ENCODE data around the gene C2CD4A.

DNA sequence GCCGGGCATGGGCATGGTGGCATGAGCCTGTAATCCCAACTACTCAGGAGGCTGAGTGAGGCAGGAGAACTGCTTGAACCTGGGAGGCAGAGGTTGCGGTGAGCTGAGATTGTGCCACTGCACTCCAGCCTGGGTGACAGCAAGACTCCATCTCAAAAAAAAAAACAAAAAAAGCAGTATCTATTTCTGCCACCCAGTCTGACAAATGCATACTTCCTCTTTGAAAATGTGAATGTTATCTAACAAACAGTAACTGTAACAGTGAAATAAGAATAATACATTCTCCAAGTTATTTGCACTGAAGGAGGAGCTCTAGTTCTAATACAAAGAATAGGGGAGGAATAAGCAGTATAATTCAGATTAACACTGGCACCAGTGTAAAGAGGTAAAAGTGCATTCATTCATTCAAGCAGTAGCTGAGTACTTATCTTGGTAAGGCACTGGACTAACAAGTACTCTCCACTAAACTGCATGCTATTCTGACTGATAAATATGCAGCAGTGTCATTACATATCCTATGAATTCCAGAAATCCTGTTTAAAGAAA lies 19.4 kb upstream of the C2CD4A start:
- no peak for TF ChIP-seq POLR2A (IDR thresholded peaks at IDR 0.05; ENCODE audit: borderline replicate concordance, extremely low read depth, insufficient read depth, insufficient read length)
- TF ChIP-seq POLR2AphosphoS5 (IDR thresholded peaks at IDR 0.05; ENCODE audit: low read depth, low read length) = no peak
- no peak for TF ChIP-seq RAD21 (IDR thresholded peaks at IDR 0.05; ENCODE audit: low read depth)
- TF ChIP-seq ZNF274 (IDR thresholded peaks at IDR 0.05; ENCODE audit: low read depth, low read length) = no peak
- no peak for TF ChIP-seq EZH2 (IDR thresholded peaks at IDR 0.05)
- TF ChIP-seq, protein P1, sequence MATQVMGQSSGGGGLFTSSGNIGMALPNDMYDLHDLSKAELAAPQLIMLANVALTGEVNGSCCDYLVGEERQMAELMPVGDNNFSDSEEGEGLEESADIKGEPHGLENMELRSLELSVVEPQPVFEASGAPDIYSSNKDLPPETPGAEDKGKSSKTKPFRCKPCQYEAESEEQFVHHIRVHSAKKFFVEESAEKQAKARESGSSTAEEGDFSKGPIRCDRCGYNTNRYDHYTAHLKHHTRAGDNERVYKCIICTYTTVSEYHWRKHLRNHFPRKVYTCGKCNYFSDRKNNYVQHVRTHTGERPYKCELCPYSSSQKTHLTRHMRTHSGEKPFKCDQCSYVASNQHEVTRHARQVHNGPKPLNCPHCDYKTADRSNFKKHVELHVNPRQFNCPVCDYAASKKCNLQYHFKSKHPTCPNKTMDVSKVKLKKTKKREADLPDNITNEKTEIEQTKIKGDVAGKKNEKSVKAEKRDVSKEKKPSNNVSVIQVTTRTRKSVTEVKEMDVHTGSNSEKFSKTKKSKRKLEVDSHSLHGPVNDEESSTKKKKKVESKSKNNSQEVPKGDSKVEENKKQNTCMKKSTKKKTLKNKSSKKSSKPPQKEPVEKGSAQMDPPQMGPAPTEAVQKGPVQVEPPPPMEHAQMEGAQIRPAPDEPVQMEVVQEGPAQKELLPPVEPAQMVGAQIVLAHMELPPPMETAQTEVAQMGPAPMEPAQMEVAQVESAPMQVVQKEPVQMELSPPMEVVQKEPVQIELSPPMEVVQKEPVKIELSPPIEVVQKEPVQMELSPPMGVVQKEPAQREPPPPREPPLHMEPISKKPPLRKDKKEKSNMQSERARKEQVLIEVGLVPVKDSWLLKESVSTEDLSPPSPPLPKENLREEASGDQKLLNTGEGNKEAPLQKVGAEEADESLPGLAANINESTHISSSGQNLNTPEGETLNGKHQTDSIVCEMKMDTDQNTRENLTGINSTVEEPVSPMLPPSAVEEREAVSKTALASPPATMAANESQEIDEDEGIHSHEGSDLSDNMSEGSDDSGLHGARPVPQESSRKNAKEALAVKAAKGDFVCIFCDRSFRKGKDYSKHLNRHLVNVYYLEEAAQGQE (IDR thresholded peaks at IDR 0.05; ENCODE audit: low read depth) = no peak
- TF ChIP-seq, protein P2, sequence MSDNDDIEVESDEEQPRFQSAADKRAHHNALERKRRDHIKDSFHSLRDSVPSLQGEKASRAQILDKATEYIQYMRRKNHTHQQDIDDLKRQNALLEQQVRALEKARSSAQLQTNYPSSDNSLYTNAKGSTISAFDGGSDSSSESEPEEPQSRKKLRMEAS (IDR thresholded peaks at IDR 0.05) = no peak
- TF ChIP-seq, protein P3, sequence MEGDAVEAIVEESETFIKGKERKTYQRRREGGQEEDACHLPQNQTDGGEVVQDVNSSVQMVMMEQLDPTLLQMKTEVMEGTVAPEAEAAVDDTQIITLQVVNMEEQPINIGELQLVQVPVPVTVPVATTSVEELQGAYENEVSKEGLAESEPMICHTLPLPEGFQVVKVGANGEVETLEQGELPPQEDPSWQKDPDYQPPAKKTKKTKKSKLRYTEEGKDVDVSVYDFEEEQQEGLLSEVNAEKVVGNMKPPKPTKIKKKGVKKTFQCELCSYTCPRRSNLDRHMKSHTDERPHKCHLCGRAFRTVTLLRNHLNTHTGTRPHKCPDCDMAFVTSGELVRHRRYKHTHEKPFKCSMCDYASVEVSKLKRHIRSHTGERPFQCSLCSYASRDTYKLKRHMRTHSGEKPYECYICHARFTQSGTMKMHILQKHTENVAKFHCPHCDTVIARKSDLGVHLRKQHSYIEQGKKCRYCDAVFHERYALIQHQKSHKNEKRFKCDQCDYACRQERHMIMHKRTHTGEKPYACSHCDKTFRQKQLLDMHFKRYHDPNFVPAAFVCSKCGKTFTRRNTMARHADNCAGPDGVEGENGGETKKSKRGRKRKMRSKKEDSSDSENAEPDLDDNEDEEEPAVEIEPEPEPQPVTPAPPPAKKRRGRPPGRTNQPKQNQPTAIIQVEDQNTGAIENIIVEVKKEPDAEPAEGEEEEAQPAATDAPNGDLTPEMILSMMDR (IDR thresholded peaks at IDR 0.05 in 2 of 3, conservative IDR thresholded peaks at IDR 0.05 in 1 of 3; ENCODE audit: borderline replicate concordance in 1 of 3, insufficient read depth in 1 of 3, low read depth in 2 of 3, low read length in 2 of 3) = no peak
- TF ChIP-seq EZH2phosphoT487 (IDR thresholded peaks at IDR 0.05; ENCODE audit: borderline replicate concordance) = no peak
- no peak for TF ChIP-seq SIN3A (IDR thresholded peaks at IDR 0.05; ENCODE audit: low read depth)
